Measurements from ENCODE around the gene FDX1.

FDX1 gene

GRCh38 chr11:110513846-110514437 is 84.2 kb downstream of the FDX1 start:
- H3K27me3 ChIP-seq (ENCODE audit: insufficient read depth, poor library complexity, severe bottlenecking) = no peaks in the 10 kb centered on the region
- H3K27ac ChIP-seq (replicated peaks) = no peak overlapping the region
- DNase-seq (ENCODE audit: low read depth in 1 of 2, low spot score in 1 of 2) = no peak
- H3K4me3 ChIP-seq (replicated peaks; ENCODE audit: insufficient read depth, low read length) = no peak overlapping the region
- TF ChIP-seq SPI1 (IDR thresholded peaks at IDR 0.05; ENCODE audit: borderline replicate concordance, low read depth) = no peak
- no peak for TF ChIP-seq CTCF (IDR thresholded peaks at IDR 0.05; ENCODE audit: insufficient read depth, low read length)
- TF ChIP-seq GABPA (IDR thresholded peaks at IDR 0.05; ENCODE audit: low read depth) = no peak
- no peak for TF ChIP-seq POLR2AphosphoS5 (IDR thresholded peaks at IDR 0.05; ENCODE audit: low read depth)
